ENCODE measurements around the gene SHOC2. TPM values are rescaled to one million over a fixed set of nuclear protein-coding genes. Genes with fewer than 3 reads are reported as not detected.

Gene SHOC2
- total RNA-seq, 2 experiments from 2014 or later = 40.0 to 43.2 TPM

DNA sequence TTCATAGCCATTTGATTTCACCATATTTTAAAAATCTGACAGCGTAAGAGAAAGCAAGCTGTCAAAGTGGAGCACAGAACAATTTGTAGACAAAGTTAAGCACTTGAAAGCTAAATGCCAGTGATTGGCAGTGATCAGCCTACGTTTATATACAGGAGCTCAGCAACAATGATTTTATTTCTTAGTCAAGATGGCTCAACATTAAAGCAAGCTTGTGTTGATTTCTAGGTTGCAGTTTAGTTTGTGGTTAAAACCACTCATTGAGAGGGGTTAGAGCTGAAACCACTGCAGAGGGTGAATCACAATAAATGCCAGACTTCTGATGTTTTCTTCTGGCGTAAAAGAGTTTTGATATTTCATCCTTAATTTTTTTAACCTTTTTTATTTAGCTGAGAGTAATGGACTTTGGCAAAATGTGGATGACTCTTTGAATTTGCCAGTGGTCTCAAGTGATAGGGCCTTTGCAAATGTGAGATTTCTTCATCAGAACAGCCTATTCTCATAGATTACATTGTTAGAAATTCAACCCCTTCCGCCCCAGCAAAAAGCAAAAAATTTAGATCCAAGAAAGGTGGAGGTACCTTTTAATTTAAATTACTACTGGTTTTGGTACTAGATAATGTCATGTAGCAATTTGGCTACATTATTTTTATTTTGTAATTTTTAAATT lies 73.8 kb downstream of the SHOC2 start:
- POLR2A ChIA-PET = interaction anchor here (0.8 kb wide), 1 partner anchor 251 kb away, joined by 3 read pairs; no protein-coding TSS in a partner anchor
- Mint-ChIP-seq H3K9me3 (ENCODE audit: insufficient read depth) (peaks cover 7% of the 10 kb centered on the region), H3K36me3 (ENCODE audit: low read depth) (peaks cover 24% of the 10 kb centered on the region), H3K27ac (no peak overlapping the region), H3K27me3 (ENCODE audit: low read depth) (no peaks in the 10 kb centered on the region), H3K4me1 (ENCODE audit: low read depth) (peaks cover 28% of the 10 kb centered on the region), H3K4me3 (peak overlapping the region; percentile 26)
- ATAC-seq = peak; percentile 94
- peak; percentile 59 for DNase-seq
- CTCF ChIA-PET = interaction anchor here (0.8 to 1.2 kb wide), 3 partner anchors 17 to 74 kb away, joined by 3 to 4 read pairs (median 4); partner anchors contain the start of genes BBIP1 and SHOC2

DNA sequence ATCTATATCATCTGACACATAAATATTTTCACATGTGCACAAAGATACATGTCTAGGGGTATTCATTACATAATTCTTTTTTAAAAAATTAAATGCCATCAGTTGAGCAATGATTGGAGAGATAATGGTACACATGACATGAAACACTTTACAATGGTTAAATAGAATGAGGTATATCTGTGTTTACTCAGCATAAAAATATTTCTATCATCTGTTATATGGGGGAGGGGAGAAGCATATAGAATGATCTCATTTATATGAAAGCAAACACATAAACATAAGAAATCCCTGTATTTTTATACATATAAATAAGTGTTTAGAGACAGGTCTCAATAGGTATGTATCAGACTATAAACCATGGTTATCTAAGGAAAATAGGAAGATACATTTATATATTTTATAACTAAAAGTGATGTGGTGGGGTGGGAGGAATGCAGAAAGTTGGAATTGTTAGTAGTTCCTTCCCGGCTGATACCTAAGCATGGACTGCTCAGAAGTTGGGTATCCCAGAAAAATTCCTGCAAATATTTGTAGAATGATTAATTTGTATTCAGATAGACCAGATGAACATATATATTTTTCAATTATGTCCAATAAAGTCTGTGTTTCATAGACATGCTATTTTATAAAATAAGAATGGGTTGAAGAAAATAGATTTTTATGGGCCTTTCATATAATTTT lies 75.1 kb downstream of the SHOC2 start:
- Mint-ChIP-seq H3K27ac (no peak overlapping the region), H3K4me3 (no peak overlapping the region), H3K36me3 (ENCODE audit: low read depth) (peaks cover 20% of the 10 kb centered on the region), H3K27me3 (ENCODE audit: low read depth) (no peaks in the 10 kb centered on the region), H3K9me3 (ENCODE audit: insufficient read depth) (peaks cover 7% of the 10 kb centered on the region), H3K4me1 (ENCODE audit: low read depth) (peaks cover 28% of the 10 kb centered on the region)
- ATAC-seq = no peak
- ChIA-PET CTCF (no interaction called here), POLR2A (no interaction called here)
- no peak for DNase-seq

- Mint-ChIP-seq H3K27ac (no peak overlapping the region), H3K4me1 (ENCODE audit: low read depth) (peaks cover 28% of the 10 kb centered on the region), H3K4me3 (no peak overlapping the region), H3K36me3 (ENCODE audit: low read depth) (peaks cover 15% of the 10 kb centered on the region), H3K27me3 (ENCODE audit: low read depth) (no peaks in the 10 kb centered on the region), H3K9me3 (ENCODE audit: insufficient read depth) (peaks cover 4% of the 10 kb centered on the region)
- POLR2A ChIA-PET = no interaction called here
- no peak for ATAC-seq
- DNase-seq = no peak
- CTCF ChIA-PET = interaction anchor here (0.9 kb wide), 1 partner anchor 16 kb away, joined by 4 read pairs; no protein-coding TSS in a partner anchor
These were observed 75.9 kb downstream of the SHOC2 start for GRCh38 chr10:110995301-110995700.

- Mint-ChIP-seq H3K27me3 (ENCODE audit: low read depth) (no peaks in the 10 kb centered on the region), H3K36me3 (ENCODE audit: low read depth) (peaks cover 9% of the 10 kb centered on the region), H3K4me3 (no peak overlapping the region), H3K4me1 (ENCODE audit: low read depth) (peaks cover 25% of the 10 kb centered on the region), H3K27ac (no peak overlapping the region), H3K9me3 (ENCODE audit: insufficient read depth) (no peaks in the 10 kb centered on the region)
- ATAC-seq (no peak), DNase-seq (no peak)
- ChIA-PET POLR2A (no interaction called here), CTCF (no interaction called here)
These were observed 76.9 kb downstream of the SHOC2 start for GRCh38 chr10:110996256-110996655.

GRCh38 chr10:111004016-111004415 lies 84.6 kb downstream of the SHOC2 start:
- Mint-ChIP-seq H3K4me1 (ENCODE audit: low read depth) (no peaks in the 10 kb centered on the region), H3K27me3 (ENCODE audit: low read depth) (no peaks in the 10 kb centered on the region), H3K4me3 (no peak overlapping the region), H3K27ac (no peak overlapping the region), H3K9me3 (ENCODE audit: insufficient read depth) (no peaks in the 10 kb centered on the region), H3K36me3 (ENCODE audit: low read depth) (peaks cover 14% of the 10 kb centered on the region)
- CTCF ChIA-PET = no interaction called here
- POLR2A ChIA-PET = no interaction called here
- DNase-seq (no peak), ATAC-seq (no peak)

GRCh38 chr10:111007486-111007885 lies 88.1 kb downstream of the SHOC2 start:
- Mint-ChIP-seq H3K36me3 (ENCODE audit: low read depth) (peaks cover 17% of the 10 kb centered on the region), H3K27ac (no peak overlapping the region), H3K9me3 (ENCODE audit: insufficient read depth) (no peaks in the 10 kb centered on the region), H3K4me3 (no peak overlapping the region), H3K4me1 (ENCODE audit: low read depth) (no peaks in the 10 kb centered on the region), H3K27me3 (ENCODE audit: low read depth) (no peaks in the 10 kb centered on the region)
- CTCF ChIA-PET = interaction anchor here (0.5 kb wide), 1 partner anchor 1129 kb away, joined by 3 read pairs; no protein-coding TSS in a partner anchor
- no peak for ATAC-seq
- POLR2A ChIA-PET = no interaction called here
- DNase-seq = no peak

DNA sequence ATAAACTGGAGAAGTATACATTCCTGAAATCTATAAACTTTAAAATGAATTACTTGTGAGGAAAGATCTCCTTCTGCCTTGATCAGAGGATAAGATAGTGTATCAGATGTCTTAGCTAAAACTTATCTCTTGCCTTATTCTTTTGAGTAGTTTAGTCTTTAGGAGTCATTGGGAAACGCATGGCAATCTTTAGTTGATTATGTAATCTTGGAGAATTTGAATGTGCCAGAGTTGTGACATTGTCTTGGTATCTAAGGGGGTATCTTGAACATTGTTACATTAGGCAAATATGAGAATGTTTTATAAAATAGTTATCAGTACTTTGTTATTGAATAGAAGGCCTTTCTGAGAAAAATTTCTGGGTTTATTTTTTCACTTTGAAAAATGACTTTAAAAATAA lies 95.8 kb downstream of the SHOC2 start:
- Mint-ChIP-seq H3K27ac (no peak overlapping the region), H3K4me1 (ENCODE audit: low read depth) (peaks cover 6% of the 10 kb centered on the region), H3K27me3 (ENCODE audit: low read depth) (no peaks in the 10 kb centered on the region), H3K36me3 (ENCODE audit: low read depth) (peaks cover 23% of the 10 kb centered on the region), H3K9me3 (ENCODE audit: insufficient read depth) (no peaks in the 10 kb centered on the region), H3K4me3 (no peak overlapping the region)
- DNase-seq (no peak), ATAC-seq (no peak)
- CTCF ChIA-PET = no interaction called here
- POLR2A ChIA-PET = interaction anchor here (0.6 kb wide), 2 partner anchors 71 to 147 kb away, joined by 3 to 5 read pairs; no protein-coding TSS in a partner anchor

- H3K27me3 Mint-ChIP-seq (ENCODE audit: low read depth) = no peaks in the 10 kb centered on the region
- ChIA-PET POLR2A (no interaction called here), CTCF (no interaction called here)
- ATAC-seq = no peak
- H3K27ac Mint-ChIP-seq = no peak overlapping the region
- no peak for DNase-seq
- H3K4me3 Mint-ChIP-seq = no peak overlapping the region
- peaks cover 6% of the 10 kb centered on the region for H3K4me1 Mint-ChIP-seq (ENCODE audit: low read depth)
- no peaks in the 10 kb centered on the region for H3K9me3 Mint-ChIP-seq (ENCODE audit: insufficient read depth)
- peaks cover 31% of the 10 kb centered on the region for H3K36me3 Mint-ChIP-seq (ENCODE audit: low read depth)
These were observed 97.7 kb downstream of the SHOC2 start for GRCh38 chr10:111017098-111017497.

- no peak for ATAC-seq
- Mint-ChIP-seq H3K36me3 (ENCODE audit: low read depth) (peaks cover 35% of the 10 kb centered on the region), H3K4me1 (ENCODE audit: low read depth) (peaks cover 6% of the 10 kb centered on the region), H3K9me3 (ENCODE audit: insufficient read depth) (no peaks in the 10 kb centered on the region), H3K4me3 (no peak overlapping the region), H3K27me3 (ENCODE audit: low read depth) (no peaks in the 10 kb centered on the region), H3K27ac (no peak overlapping the region)
- ChIA-PET CTCF (no interaction called here), POLR2A (no interaction called here)
- DNase-seq = no peak
These were observed 98.6 kb downstream of the SHOC2 start for GRCh38 chr10:111018021-111018420.

GRCh38 chr10:111023060-111023459 lies 103.7 kb downstream of the SHOC2 start:
- Mint-ChIP-seq H3K9me3 (ENCODE audit: insufficient read depth) (no peaks in the 10 kb centered on the region), H3K27ac (no peak overlapping the region), H3K27me3 (ENCODE audit: low read depth) (no peaks in the 10 kb centered on the region), H3K4me1 (ENCODE audit: low read depth) (peaks cover 3% of the 10 kb centered on the region), H3K4me3 (no peak overlapping the region), H3K36me3 (ENCODE audit: low read depth) (peaks cover 27% of the 10 kb centered on the region)
- POLR2A ChIA-PET = no interaction called here
- DNase-seq = no peak
- no peak for ATAC-seq
- CTCF ChIA-PET = no interaction called here

DNA sequence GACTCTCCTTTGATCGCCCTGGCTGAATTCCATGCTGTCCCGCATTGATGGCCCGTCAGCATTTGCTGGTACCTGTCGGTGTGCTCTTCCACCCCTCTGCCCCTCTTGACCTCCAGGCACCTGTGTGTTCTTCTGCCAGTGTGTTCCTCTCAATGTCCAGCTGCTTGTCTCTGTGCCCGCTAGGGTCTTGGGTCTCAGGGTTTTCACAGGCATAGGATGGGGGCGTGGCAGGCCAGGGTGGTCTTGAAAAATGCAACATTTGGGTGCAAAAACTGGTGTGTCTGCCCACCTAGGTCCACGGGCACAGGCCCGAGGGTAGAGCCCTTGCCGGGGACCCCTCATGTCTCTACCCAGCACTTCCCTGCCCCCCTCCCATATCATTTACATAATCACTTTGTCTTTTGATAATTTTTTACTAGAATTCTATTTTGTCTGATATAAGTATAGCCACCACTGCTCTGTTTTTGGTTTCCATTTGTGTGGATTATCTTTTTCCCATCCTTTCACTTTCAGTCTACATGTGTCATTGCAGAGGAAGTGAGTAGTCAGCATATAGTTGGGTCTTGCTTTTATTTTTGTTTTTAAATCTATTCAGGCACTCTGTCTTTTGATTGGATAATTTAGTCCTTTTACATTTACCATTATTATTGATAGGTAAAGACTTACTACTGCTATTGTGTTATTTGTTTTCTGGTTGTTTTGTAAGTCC lies 110.8 kb downstream of the SHOC2 start:
- ChIA-PET CTCF (no interaction called here), POLR2A (no interaction called here)
- H3K27ac Mint-ChIP-seq = no peak overlapping the region
- peaks cover 10% of the 10 kb centered on the region for H3K4me1 Mint-ChIP-seq (ENCODE audit: low read depth)
- peaks cover 20% of the 10 kb centered on the region for H3K9me3 Mint-ChIP-seq (ENCODE audit: insufficient read depth)
- peaks cover 33% of the 10 kb centered on the region for H3K36me3 Mint-ChIP-seq (ENCODE audit: low read depth)
- DNase-seq = no peak
- peak; percentile 75 for ATAC-seq
- no peaks in the 10 kb centered on the region for H3K27me3 Mint-ChIP-seq (ENCODE audit: low read depth)
- no peak overlapping the region for H3K4me3 Mint-ChIP-seq

Measured in activated CD8-positive, alpha-beta T cell treated with anti-CD3 and anti-CD28 coated beads, Interleukin-2, amount 10 ng/mL, durations not matched to agents 7 days and 5 days (primary cell).